Gastroesophageal sphincter (tissue), 4 donors: Measurements from ENCODE around the gene KCNT1. TPM values are rescaled to one million over a fixed set of nuclear protein-coding genes. Genes with fewer than 3 reads are reported as not detected.

Experiments
- ATAC-seq: fragments of 150-250 bp; one replicate; pipeline ENCODE4 v1.9.1; 2016; ENCODE audit warnings: mild to moderate bottlenecking, moderate library complexity
- H3K27ac ChIP-seq, 4 donors: fragments of 200-600 bp; sonication (generic) in 3 of 4; 1 replicate in 3 of 4; 2 replicates in 1 of 4; pipeline ENCODE4 v1.5.1; 2016 to 2019
- H3K27me3 ChIP-seq: fragments of 200-600 bp; sonication (generic); one replicate; pipeline ENCODE4 v1.5.1; 2019
- H3K36me3 ChIP-seq, 2 donors: fragments of 200-600 bp; sonication (generic); one replicate each; pipeline ENCODE4 v1.5.1; 2019; ENCODE audit warnings: control low read depth in 1 of 2
- H3K4me1 ChIP-seq, 3 donors: fragments of 200-600 bp; sonication (generic); 1 replicate in 2 of 3; 2 replicates in 1 of 3; pipeline ENCODE4 v1.5.1; 2016 to 2019; ENCODE audit warnings: control low read depth in 2 of 3
- H3K4me3 ChIP-seq, 2 donors: fragments of 200-600 bp; sonication (generic); one replicate each; pipeline ENCODE4 v1.5.1; 2019; ENCODE audit warnings: mild to moderate bottlenecking in 1 of 2, moderate library complexity in 1 of 2
- H3K9me3 ChIP-seq, 3 donors: fragments of 200-600 bp; sonication (generic); one replicate each; pipeline ENCODE4 v1.5.1; 2017 to 2019; ENCODE audit warnings: control low read depth in 2 of 3
- EP300 ChIP-seq: sonication (generic); formaldehyde crosslinking; IDR thresholded peaks from one replicate; pipeline ENCODE4 v1.6.1; 2017; ENCODE audit warnings: antibody characterized with exemption, mild to moderate bottlenecking
- POLR2A ChIP-seq, 2 donors: fragments of 450-650 bp; IDR thresholded peaks; one replicate each; pipeline ENCODE4 v1.6.1; 2017; ENCODE audit warnings: antibody characterized with exemption in 2 of 2, mild to moderate bottlenecking in 2 of 2, moderate library complexity in 1 of 2
- POLR2AphosphoS5 ChIP-seq: sonication (generic); formaldehyde crosslinking; IDR thresholded peaks from one replicate; pipeline ENCODE4 v1.6.1; 2017; ENCODE audit warnings: antibody characterized with exemption
- WGBS, 2 donors: methylation state at CpG; one replicate each; pipeline ENCODE4 v1.1.5; 2018; ENCODE audit warnings: low coverage in 1 of 2; 5-methylcytosine and 5-hydroxymethylcytosine counted together
- total RNA-seq, 4 donors: library from RNA; depleted of rRNA; stranded (reverse); fragments of >200 nt; gene quantifications; one replicate each; pipeline ENCODE4 v1.1.0, GENCODE V29; 2016
- TF ChIP-seq, protein P1 (sequence below), 4 experiments: fragments of 200-600 bp in 2 of 4; fragments of 450-650 bp in 2 of 4; sonication (generic) in 1 of 4; IDR thresholded peaks; one replicate each; pipeline ENCODE4 v1.5.1; 2017 to 2019; ENCODE audit warnings: antibody characterized with exemption in 4 of 4, mild to moderate bottlenecking in 2 of 4, moderate library complexity in 2 of 4

KCNT1 gene
- total RNA-seq, 4 donors from 2014 or later = 0.19 TPM; not detected in 3

DNA sequence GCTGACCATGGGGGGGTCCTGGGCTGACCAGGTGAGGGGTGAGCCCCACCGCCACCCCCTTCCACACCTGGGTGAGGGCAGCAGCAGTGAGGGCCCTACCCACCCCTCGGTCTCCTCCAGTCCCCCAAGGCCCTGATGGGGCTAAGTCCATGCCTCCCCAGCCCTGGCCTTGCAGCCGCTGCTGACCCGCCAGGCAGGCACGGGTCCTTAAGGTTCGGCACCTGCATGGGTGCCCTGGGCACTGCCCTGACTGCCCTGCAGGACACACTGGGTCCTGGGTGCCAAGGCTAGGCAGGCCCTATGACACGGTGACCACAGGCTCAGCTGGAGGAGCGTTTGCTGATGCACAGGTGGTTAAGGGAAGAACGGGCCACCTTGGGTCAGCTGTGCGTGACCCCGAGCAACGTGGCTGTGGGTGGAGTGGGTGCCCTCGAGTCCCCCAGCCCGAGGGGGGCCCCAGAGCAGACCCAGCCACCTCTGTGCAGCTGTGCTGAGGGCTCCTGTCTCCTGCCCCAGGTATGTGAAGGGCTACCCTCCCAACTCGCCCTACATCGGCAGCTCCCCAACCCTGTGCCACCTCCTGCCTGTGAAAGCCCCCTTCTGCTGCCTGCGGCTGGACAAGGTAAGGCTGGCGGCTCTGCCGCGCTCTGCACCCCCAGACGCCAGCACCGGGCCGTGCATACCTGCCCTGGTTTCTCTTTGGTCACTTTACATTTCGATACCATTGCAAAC, 73.0 kb downstream of the KCNT1 start:
- Histone ChIP-seq H3K27ac (no peak overlapping the region), H3K27me3 (peaks cover 78% of the 10 kb centered on the region), H3K4me1 (no peaks in the 10 kb centered on the region), H3K9me3 (no peaks in the 10 kb centered on the region), H3K36me3 (no peaks in the 10 kb centered on the region), H3K4me3 (no peak overlapping the region)
- ATAC-seq = no peak
- TF ChIP-seq, protein P1, sequence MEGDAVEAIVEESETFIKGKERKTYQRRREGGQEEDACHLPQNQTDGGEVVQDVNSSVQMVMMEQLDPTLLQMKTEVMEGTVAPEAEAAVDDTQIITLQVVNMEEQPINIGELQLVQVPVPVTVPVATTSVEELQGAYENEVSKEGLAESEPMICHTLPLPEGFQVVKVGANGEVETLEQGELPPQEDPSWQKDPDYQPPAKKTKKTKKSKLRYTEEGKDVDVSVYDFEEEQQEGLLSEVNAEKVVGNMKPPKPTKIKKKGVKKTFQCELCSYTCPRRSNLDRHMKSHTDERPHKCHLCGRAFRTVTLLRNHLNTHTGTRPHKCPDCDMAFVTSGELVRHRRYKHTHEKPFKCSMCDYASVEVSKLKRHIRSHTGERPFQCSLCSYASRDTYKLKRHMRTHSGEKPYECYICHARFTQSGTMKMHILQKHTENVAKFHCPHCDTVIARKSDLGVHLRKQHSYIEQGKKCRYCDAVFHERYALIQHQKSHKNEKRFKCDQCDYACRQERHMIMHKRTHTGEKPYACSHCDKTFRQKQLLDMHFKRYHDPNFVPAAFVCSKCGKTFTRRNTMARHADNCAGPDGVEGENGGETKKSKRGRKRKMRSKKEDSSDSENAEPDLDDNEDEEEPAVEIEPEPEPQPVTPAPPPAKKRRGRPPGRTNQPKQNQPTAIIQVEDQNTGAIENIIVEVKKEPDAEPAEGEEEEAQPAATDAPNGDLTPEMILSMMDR (IDR thresholded peaks at IDR 0.05) = no peak
- TF ChIP-seq POLR2AphosphoS5 (no peak), POLR2A (IDR thresholded peaks at IDR 0.05) (no peak), EP300 (no peak)
- 80 to 82% methylated on average over 1 to 5 of the region's 24 CpGs for WGBS, 2 donors

DNA sequence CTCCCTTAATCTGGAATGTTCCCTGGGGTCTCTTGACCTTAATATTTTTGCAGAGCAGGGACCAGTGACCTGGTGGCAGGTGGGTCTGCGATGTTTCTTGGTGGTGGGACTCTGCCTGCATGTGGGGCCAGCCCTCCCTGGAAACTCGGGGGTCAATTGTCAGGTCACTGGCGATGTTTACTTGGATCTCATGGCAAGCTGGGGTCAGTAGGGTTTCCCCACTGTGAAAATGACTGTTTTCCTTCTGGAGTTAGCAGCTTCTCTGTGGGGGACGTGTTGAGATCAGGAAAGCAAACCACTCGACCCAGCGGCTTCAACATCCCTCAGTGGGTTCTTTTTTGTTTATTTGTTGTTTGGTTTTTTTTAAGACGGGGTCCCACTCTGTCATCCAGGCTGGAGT, 73.9 kb downstream of the KCNT1 start:
- no peak for TF ChIP-seq POLR2A (IDR thresholded peaks at IDR 0.05)
- no peak overlapping the region for H3K27ac ChIP-seq
- no peaks in the 10 kb centered on the region for H3K4me1 ChIP-seq
- H3K36me3 ChIP-seq = no peaks in the 10 kb centered on the region
- no peaks in the 10 kb centered on the region for H3K9me3 ChIP-seq
- no peak for ATAC-seq
- 36 to 65% methylated on average over 3 to 6 of the region's 7 CpGs for WGBS, 2 donors
- H3K27me3 ChIP-seq = peaks cover 77% of the 10 kb centered on the region
- H3K4me3 ChIP-seq = no peak overlapping the region

GRCh38 chr9:135776893-135777622, 75.1 kb downstream of the KCNT1 start:
- ATAC-seq = no peak
- Histone ChIP-seq H3K27ac (no peak overlapping the region), H3K4me3 (no peak overlapping the region), H3K36me3 (no peaks in the 10 kb centered on the region), H3K4me1 (no peaks in the 10 kb centered on the region), H3K27me3 (peaks cover 70% of the 10 kb centered on the region), H3K9me3 (no peaks in the 10 kb centered on the region)
- TF ChIP-seq, protein P1 (IDR thresholded peaks at IDR 0.05) = no peak
- TF ChIP-seq POLR2A (IDR thresholded peaks at IDR 0.05) = no peak
- TF ChIP-seq POLR2AphosphoS5 = no peak
- no peak for TF ChIP-seq EP300
- WGBS, 2 donors = 65% methylated on average over 2 of the region's 25 CpGs; no CpG with 5 or more reads in 1 of the 2 donors

- Histone ChIP-seq H3K4me3 (no peak overlapping the region), H3K36me3 (no peaks in the 10 kb centered on the region), H3K27me3 (peaks cover 70% of the 10 kb centered on the region), H3K9me3 (no peaks in the 10 kb centered on the region), H3K27ac (no peak overlapping the region), H3K4me1 (no peaks in the 10 kb centered on the region)
- no peak for ATAC-seq
- no peak for TF ChIP-seq POLR2AphosphoS5
- no peak for TF ChIP-seq POLR2A (IDR thresholded peaks at IDR 0.05)
- TF ChIP-seq, protein P1 (IDR thresholded peaks at IDR 0.05) = no peak
- TF ChIP-seq EP300 = no peak
These were observed 75.7 kb downstream of the KCNT1 start for GRCh38 chr9:135777623-135778177.

- Histone ChIP-seq H3K4me3 (no peak overlapping the region), H3K36me3 (no peaks in the 10 kb centered on the region), H3K9me3 (no peaks in the 10 kb centered on the region), H3K4me1 (no peaks in the 10 kb centered on the region), H3K27ac (no peak overlapping the region), H3K27me3 (peaks cover 70% of the 10 kb centered on the region)
- WGBS, 2 donors = no CpG with 5 or more reads among the region's 19 CpGs
- no peak for TF ChIP-seq POLR2AphosphoS5
- TF ChIP-seq EP300 = no peak
- TF ChIP-seq, protein P1 (IDR thresholded peaks at IDR 0.05) = no peak
- no peak for TF ChIP-seq POLR2A (IDR thresholded peaks at IDR 0.05)
- ATAC-seq = no peak
These were observed 76.4 kb downstream of the KCNT1 start for GRCh38 chr9:135778421-135778820.
